ENCODE results near the gene ANO10. TPM values are rescaled to one million over a fixed set of nuclear protein-coding genes. Genes with fewer than 3 reads are reported as not detected.

The ANO10 gene
- total and polyA plus RNA-seq, 2 of the 8 experiments (the other 6 are each of a cell fraction or from before 2014, with no cell fraction given), result 38.0 to 53.2 TPM

GRCh38 chr3:43522727-43523362 is 99.0 kb downstream of the ANO10 start:
- H3K79me1 ChIP-seq (ENCODE audit: low read depth, low read length), result no peaks in the 10 kb centered on the region
- no peak overlapping the region for H3K14ac ChIP-seq (ENCODE audit: insufficient read length)
- H3K9ac ChIP-seq (replicated peaks in 1 of 4; ENCODE audit: extremely low read depth in 1 of 4, low read depth in 3 of 4, low read length in 3 of 4), result no peak overlapping the region
- no peak overlapping the region for H3K4me2 ChIP-seq (ENCODE audit: insufficient read depth in 1 of 2, low read depth in 2 of 2, low read length in 2 of 2)
- TF ChIP-seq TCF12 (IDR thresholded peaks at IDR 0.05; ENCODE audit: low read depth, low read length) (no peak), YY1 (IDR thresholded peaks at IDR 0.05; ENCODE audit: low read depth, low read length) (no peak), SP4 (IDR thresholded peaks at IDR 0.05; ENCODE audit: low read length) (no peak), CEBPB (IDR thresholded peaks at IDR 0.05; ENCODE audit: low read depth, low read length) (no peak), ASH2L (IDR thresholded peaks at IDR 0.05; ENCODE audit: low read length) (no peak), TEAD4 (IDR thresholded peaks at IDR 0.05; ENCODE audit: low read depth, low read length) (no peak), SP1 (IDR thresholded peaks at IDR 0.05; ENCODE audit: low read depth, low read length) (no peak)
- no peak overlapping the region for H3K27ac ChIP-seq (ENCODE audit: low read depth, low read length)
- no peak overlapping the region for H2AFZ ChIP-seq (ENCODE audit: low read length)
- no peak overlapping the region for H2AK5ac ChIP-seq (ENCODE audit: low read depth, low read length)
- H3K18ac ChIP-seq (ENCODE audit: extremely low read depth, low read length), result no peak overlapping the region
- H3K79me2 ChIP-seq (ENCODE audit: control insufficient read depth in 1 of 2, insufficient read depth in 2 of 2, low read length in 2 of 2), result no peaks in the 10 kb centered on the region
- 78% methylated on average over 3 of the region's 3 CpGs; no CpG with 5 or more reads in 1 of the 2 experiments for WGBS, 2 experiments (ENCODE audit: extremely low coverage in 1 of 2, insufficient coverage in 1 of 2, insufficient read length in 1 of 2, insufficient replicate concordance in 2 of 2, low coverage in 1 of 2, low lambda C conversion rate in 2 of 2, missing lambda C conversion rate in 1 of 2)
- no peaks in the 10 kb centered on the region for H3K4me1 ChIP-seq (replicated peaks in 1 of 4; ENCODE audit: control insufficient read depth in 3 of 4, insufficient read depth in 4 of 4, low read length in 3 of 4)
- no peaks in the 10 kb centered on the region for H4K20me1 ChIP-seq (replicated peaks in 1 of 2; ENCODE audit: control insufficient read depth in 1 of 2, insufficient read depth in 2 of 2, low read length in 2 of 2)
- H2BK5ac ChIP-seq (ENCODE audit: low read depth, low read length), result no peak overlapping the region
- peaks cover 0 to 9% (median 0%) of the 10 kb centered on the region in 4 experiments; a peak in 2 of 8 replicates for H3K36me3 ChIP-seq (ENCODE audit: control insufficient read depth in 2 of 4, insufficient read depth in 4 of 4, low read length in 3 of 4)
- no peaks in the 10 kb centered on the region for H3K27me3 ChIP-seq (replicated peaks in 1 of 4; ENCODE audit: control insufficient read depth in 3 of 4, extremely low read depth in 1 of 4, insufficient read depth in 3 of 4, low read length in 3 of 4)
- no peaks in the 10 kb centered on the region for H3K23me2 ChIP-seq (ENCODE audit: low read depth, low read length)
- no peak overlapping the region for H3K4me3 ChIP-seq (ENCODE audit: extremely low read depth in 1 of 4, insufficient read depth in 2 of 4, low read depth in 3 of 4, low read length in 4 of 4)
- no peak overlapping the region for H2BK20ac ChIP-seq (ENCODE audit: low read length)
- H2BK120ac ChIP-seq (replicated peaks; ENCODE audit: low read depth, low read length), result no peak overlapping the region
- POLR2A ChIA-PET (ENCODE audit: partially characterized antibody), result no interaction called here
- DNase-seq (ENCODE audit: low read depth in 1 of 2, low spot score in 2 of 2), result no peak
- no peak overlapping the region for H3K23ac ChIP-seq (ENCODE audit: insufficient read length)
- no peak overlapping the region for H2BK15ac ChIP-seq (ENCODE audit: low read length)
- H4K5ac ChIP-seq (ENCODE audit: insufficient read length, low read depth, low read length), result no peak overlapping the region
- CTCF ChIA-PET (ENCODE audit: partially characterized antibody), result interaction anchor here (0.6 to 2.6 kb wide), 6 partner anchors 20 to 842 kb away, joined by 3 to 8 read pairs (median 3); no protein-coding TSS in a partner anchor
- H3K9me3 ChIP-seq (ENCODE audit: insufficient read depth in 2 of 2, low read depth in 1 of 2, low read length in 1 of 2), result peaks cover 3 to 5% of the 10 kb centered on the region in 2 experiments; a peak in 1 of 4 replicates
- no peak for FAIRE-seq
- no peak overlapping the region for H3K4ac ChIP-seq (replicated peaks; ENCODE audit: insufficient read length, low read depth, low read length)
- H4K91ac ChIP-seq (replicated peaks; ENCODE audit: insufficient read length, low read length), result no peak overlapping the region
- no peak overlapping the region for H4K8ac ChIP-seq (ENCODE audit: extremely low read depth, insufficient read depth, low read length)
- no peak overlapping the region for H3K56ac ChIP-seq (replicated peaks; ENCODE audit: insufficient read length, low read depth, low read length)
- H2BK12ac ChIP-seq (ENCODE audit: low read depth, low read length), result no peak overlapping the region

Measured in H1 (cell line).